Measurements from ENCODE around the gene OCA2. TPM values are rescaled to one million over a fixed set of nuclear protein-coding genes. Genes with fewer than 3 reads are reported as not detected.

OCA2 gene
- total RNA-seq, 2 donors from 2014 or later: 0.10 to 0.82 TPM

GRCh38 chr15:27928386-27928785 lies 170.7 kb downstream of the OCA2 start:
- H3K27ac ChIP-seq: no peak overlapping the region
- no peaks in the 10 kb centered on the region for H3K9me3 ChIP-seq
- DNase-seq: no peak
- no peaks in the 10 kb centered on the region for H3K4me1 ChIP-seq
- intact Hi-C loops (cut with DNase I): no loop called here
- no peaks in the 10 kb centered on the region for H3K36me3 ChIP-seq
- TF ChIP-seq CTCF (IDR thresholded peaks at IDR 0.05): no peak
- H3K27me3 ChIP-seq: no peaks in the 10 kb centered on the region
- H3K4me3 ChIP-seq: no peak overlapping the region
- no peak overlapping the region for H3K9ac ChIP-seq (ENCODE audit: low read depth in 2 of 2, low read length in 2 of 2)

- H3K27ac ChIP-seq: no peak overlapping the region
- H3K36me3 ChIP-seq: no peaks in the 10 kb centered on the region
- no peak overlapping the region for H3K4me3 ChIP-seq
- DNase-seq: no peak
- no peak for TF ChIP-seq CTCF (IDR thresholded peaks at IDR 0.05)
- H3K9ac ChIP-seq (ENCODE audit: low read depth in 2 of 2, low read length in 2 of 2): no peak overlapping the region
- no peaks in the 10 kb centered on the region for H3K27me3 ChIP-seq
- intact Hi-C loops (cut with DNase I): no loop called here
- H3K4me1 ChIP-seq: no peaks in the 10 kb centered on the region
- H3K9me3 ChIP-seq: no peaks in the 10 kb centered on the region
Observed at GRCh38 chr15:27912283-27912682, 186.8 kb downstream of the OCA2 start.

- TF ChIP-seq CTCF (IDR thresholded peaks at IDR 0.05): no peak
- H3K9me3 ChIP-seq: no peaks in the 10 kb centered on the region
- H3K27ac ChIP-seq: no peak overlapping the region
- no peak overlapping the region for H3K4me3 ChIP-seq
- no peaks in the 10 kb centered on the region for H3K4me1 ChIP-seq
- DNase-seq: no peak
- intact Hi-C loops (cut with DNase I): no loop called here
- H3K36me3 ChIP-seq: no peaks in the 10 kb centered on the region
- H3K27me3 ChIP-seq: no peaks in the 10 kb centered on the region
- no peak overlapping the region for H3K9ac ChIP-seq (ENCODE audit: low read depth in 2 of 2, low read length in 2 of 2)
Observed at GRCh38 chr15:27906802-27907201, 192.3 kb downstream of the OCA2 start.

- no peak overlapping the region for H3K27ac ChIP-seq
- no peak overlapping the region for H3K9ac ChIP-seq (ENCODE audit: low read depth in 2 of 2, low read length in 2 of 2)
- H3K4me1 ChIP-seq: no peaks in the 10 kb centered on the region
- H3K9me3 ChIP-seq: no peaks in the 10 kb centered on the region
- H3K36me3 ChIP-seq: no peaks in the 10 kb centered on the region
- intact Hi-C loops (cut with DNase I): no loop called here
- no peak for TF ChIP-seq CTCF (IDR thresholded peaks at IDR 0.05)
- H3K27me3 ChIP-seq: no peaks in the 10 kb centered on the region
- H3K4me3 ChIP-seq: no peak overlapping the region
- no peak for DNase-seq
Observed at GRCh38 chr15:27903405-27903804, 195.7 kb downstream of the OCA2 start.

- Histone ChIP-seq H3K4me3 (no peak overlapping the region), H3K4me1 (no peaks in the 10 kb centered on the region), H3K9me3 (no peaks in the 10 kb centered on the region), H3K9ac (ENCODE audit: low read depth in 2 of 2, low read length in 2 of 2) (no peak overlapping the region), H3K27me3 (no peaks in the 10 kb centered on the region), H3K36me3 (no peaks in the 10 kb centered on the region), H3K27ac (no peak overlapping the region)
- no peak for TF ChIP-seq CTCF (IDR thresholded peaks at IDR 0.05)
- intact Hi-C loops (cut with DNase I): no loop called here
- no peak for DNase-seq
Observed at GRCh38 chr15:27902680-27903385, 196.3 kb downstream of the OCA2 start.

Measured in colonic mucosa (tissue), 4 donors.